Upper lobe of left lung (tissue), 6 donors: ENCODE data around the gene CHST7. TPM values are rescaled to one million over a fixed set of nuclear protein-coding genes. Genes with fewer than 3 reads are reported as not detected.

Experiments used
- ATAC-seq, 2 donors: fragments of 200-7000 bp; cut with Tn5 transposase; one replicate each; pipeline ENCODE4 v1.9.1; 2022; ENCODE audit warnings: mild to moderate bottlenecking in 2 of 2, moderate library complexity in 2 of 2; ENCODE audit not compliant: low FRiP score in 2 of 2
- DNase-seq, 2 donors: peaks; one replicate each; pipeline ENCODE4 v3.0.0-alpha.2; 2019 to 2020
- H3K27ac ChIP-seq, 4 donors: fragments of 200-600 bp; sonication (generic); one replicate each; pipeline ENCODE4 v1.5.1; 2016 to 2019
- H3K27me3 ChIP-seq, 4 donors: fragments of 200-600 bp; sonication (generic); one replicate each; pipeline ENCODE4 v1.5.1; 2017 to 2019
- H3K36me3 ChIP-seq, 4 donors: fragments of 200-600 bp; sonication (generic); one replicate each; pipeline ENCODE4 v1.5.1; 2016 to 2019
- H3K4me1 ChIP-seq, 4 donors: fragments of 200-600 bp; sonication (generic); one replicate each; pipeline ENCODE4 v1.5.1; 2018 to 2019
- H3K4me3 ChIP-seq, 4 donors: fragments of 200-600 bp; sonication (generic); one replicate each; pipeline ENCODE4 v1.5.1; 2017 to 2019; ENCODE audit warnings: mild to moderate bottlenecking in 2 of 4, moderate library complexity in 1 of 4
- H3K9me3 ChIP-seq, 4 donors: fragments of 200-600 bp; sonication (generic); one replicate each; pipeline ENCODE4 v1.5.1; 2018 to 2019
- CTCF ChIP-seq, 6 experiments: fragments of 450-650 bp in 4 of 6; fragments of 200-600 bp in 2 of 6; sonication (generic) in 2 of 6; IDR thresholded peaks; one replicate each; pipeline ENCODE4 v1.5.1; 2016 to 2019; ENCODE audit warnings: antibody characterized with exemption in 6 of 6
- EP300 ChIP-seq, 4 donors: sonication (generic); formaldehyde crosslinking; IDR thresholded peaks; one replicate each; pipeline ENCODE4 v1.5.1; 2017; ENCODE audit warnings: antibody characterized with exemption in 4 of 4, control low read depth in 2 of 4
- POLR2A ChIP-seq, 4 donors: fragments of 450-650 bp; IDR thresholded peaks; one replicate each; pipeline ENCODE4 v1.5.1; 2016 to 2017; ENCODE audit warnings: antibody characterized with exemption in 4 of 4, mild to moderate bottlenecking in 2 of 4
- POLR2AphosphoS5 ChIP-seq, 2 donors: sonication (generic); formaldehyde crosslinking; IDR thresholded peaks; one replicate each; pipeline ENCODE4 v1.5.1; 2017; ENCODE audit warnings: antibody characterized with exemption in 2 of 2
- WGBS, 2 donors: methylation state at CpG; one replicate each; pipeline ENCODE4 v1.1.5; 2017 to 2018; 5-methylcytosine and 5-hydroxymethylcytosine counted together
- total RNA-seq, 6 donors: library from RNA; depleted of rRNA in 4 of 6; stranded (reverse); fragments of >200 nt in 4 of 6; gene quantifications; one replicate each; pipeline versions ENCODE4 v1.1.0 to v1.2.1, GENCODE V29; 2016 to 2021
- donor health status: DM: no; HTN: no; CAD: no; lungs with moderate emphysema.
- donor health status: DM: no; HTN: yes; CAD: no; lungs with severe emphysema.

Gene CHST7
- total RNA-seq, 6 donors from 2014 or later: 5.3 to 14.7 (median 9.1) TPM

GRCh38 chrX:46545111-46546005, 28.2 kb upstream of the CHST7 start, which contains the start of gene ZNF674:
ZNF674 (minus strand) TSS chrX:46545421; CDS start chrX:46542087, 3,334 bp downstream.
- peak within 1 kb of the TSS; percentile 72 to 90 (median 84) for H3K27ac ChIP-seq
- 56% methylated on average over 57 of the region's 57 CpGs; no CpG with 5 or more reads in 1 of the 2 donors for WGBS, 2 donors
- peaks cover 0 to 8% (median 1%) of the 10 kb centered on the region in 4 donors for H3K4me1 ChIP-seq
- peaks cover 0 to 4% (median 0%) of the 10 kb centered on the region in 4 donors for H3K36me3 ChIP-seq
- peak within 1 kb of the TSS; percentile 18 to 80 (median 68) for H3K4me3 ChIP-seq
- DNase-seq (peak; percentile 89 to 92), ATAC-seq (peak; percentile 94 to 98)
- no peaks in the 10 kb centered on the region for H3K9me3 ChIP-seq
- H3K27me3 ChIP-seq: no peaks in the 10 kb centered on the region
- peak in 3 of 4 donors; percentile 58 to 76 (median 64) for TF ChIP-seq POLR2A (IDR thresholded peaks at IDR 0.05)
- TF ChIP-seq CTCF (IDR thresholded peaks at IDR 0.05): peak; percentile 14 to 70 (median 51)
- TF ChIP-seq POLR2AphosphoS5 (IDR thresholded peaks at IDR 0.05): peak; percentile 72 to 89
- no peak for TF ChIP-seq EP300 (IDR thresholded peaks at IDR 0.05)

GRCh38 chrX:46547857-46548256, 25.7 kb upstream of the CHST7 start:
- ATAC-seq (no peak), DNase-seq (no peak)
- no peak overlapping the region for H3K27ac ChIP-seq
- H3K4me1 ChIP-seq: peaks cover 0 to 8% (median 1%) of the 10 kb centered on the region in 4 donors
- H3K4me3 ChIP-seq: no peak overlapping the region
- 76 to 89% methylated on average over 5 to 6 of the region's 6 CpGs for WGBS, 2 donors
- no peaks in the 10 kb centered on the region for H3K27me3 ChIP-seq
- H3K9me3 ChIP-seq: no peaks in the 10 kb centered on the region
- TF ChIP-seq POLR2A (IDR thresholded peaks at IDR 0.05): no peak
- TF ChIP-seq POLR2AphosphoS5 (IDR thresholded peaks at IDR 0.05): no peak
- TF ChIP-seq EP300 (IDR thresholded peaks at IDR 0.05): no peak
- TF ChIP-seq CTCF (IDR thresholded peaks at IDR 0.05): no peak
- no peaks in the 10 kb centered on the region for H3K36me3 ChIP-seq

- 82 to 100% methylated on average over 1 of the region's 1 CpG for WGBS, 2 donors
- Histone ChIP-seq H3K36me3 (no peaks in the 10 kb centered on the region), H3K27ac (no peak overlapping the region), H3K9me3 (no peaks in the 10 kb centered on the region), H3K4me3 (no peak overlapping the region), H3K4me1 (peaks cover 0 to 8% (median 1%) of the 10 kb centered on the region in 4 donors), H3K27me3 (no peaks in the 10 kb centered on the region)
- ATAC-seq: no peak
- no peak for DNase-seq
- TF ChIP-seq POLR2AphosphoS5 (IDR thresholded peaks at IDR 0.05) (no peak), POLR2A (IDR thresholded peaks at IDR 0.05) (no peak), CTCF (IDR thresholded peaks at IDR 0.05) (no peak), EP300 (IDR thresholded peaks at IDR 0.05) (no peak)
Observed at GRCh38 chrX:46549914-46550313, 23.7 kb upstream of the CHST7 start.

DNA sequence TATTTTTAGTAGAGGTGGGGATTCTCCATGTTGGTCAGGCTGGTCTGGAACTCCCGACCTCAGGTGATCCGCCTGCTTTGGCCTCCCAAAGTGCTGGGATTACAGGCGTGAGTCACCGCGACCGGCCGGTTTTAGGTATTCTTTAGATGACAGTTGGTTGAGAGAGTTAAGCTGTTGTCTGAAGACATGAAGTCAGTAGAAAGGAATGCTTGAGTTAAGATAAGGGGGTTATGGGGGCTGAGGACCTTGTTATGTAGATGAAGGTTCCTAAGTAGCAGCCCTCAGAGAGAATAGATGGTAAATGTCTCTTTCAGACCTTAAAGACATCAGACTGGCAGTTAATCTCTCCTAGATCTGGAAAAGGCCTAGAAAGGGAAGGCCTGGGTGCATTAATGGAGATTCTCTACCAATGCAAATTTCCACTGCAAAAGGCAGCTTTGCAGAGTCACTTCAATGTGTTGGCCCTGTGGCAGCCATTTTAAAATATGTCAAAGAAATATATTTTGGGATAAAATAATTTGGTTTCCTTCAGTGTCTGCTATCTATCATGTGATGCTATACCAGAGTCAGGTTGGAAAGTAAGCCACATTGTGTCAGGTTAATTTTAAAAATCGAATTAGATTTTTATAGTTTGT, 22.0 kb upstream of the CHST7 start:
- WGBS, 2 donors: 77 to 84% methylated on average over 8 of the region's 8 CpGs
- TF ChIP-seq POLR2A (IDR thresholded peaks at IDR 0.05) (no peak), POLR2AphosphoS5 (IDR thresholded peaks at IDR 0.05) (no peak)
- ATAC-seq (no peak), DNase-seq (no peak)
- H3K4me3 ChIP-seq: no peak overlapping the region
- no peak overlapping the region for H3K27ac ChIP-seq
- no peaks in the 10 kb centered on the region for H3K27me3 ChIP-seq
- no peaks in the 10 kb centered on the region for H3K9me3 ChIP-seq
- peaks cover 0 to 2% (median 1%) of the 10 kb centered on the region in 4 donors for H3K4me1 ChIP-seq
- H3K36me3 ChIP-seq: no peaks in the 10 kb centered on the region

- H3K27me3 ChIP-seq: no peaks in the 10 kb centered on the region
- no peaks in the 10 kb centered on the region for H3K36me3 ChIP-seq
- no peak overlapping the region for H3K27ac ChIP-seq
- no peaks in the 10 kb centered on the region for H3K9me3 ChIP-seq
- ATAC-seq: peak in 1 of 2 donors; percentile 77
- no peak for TF ChIP-seq CTCF (IDR thresholded peaks at IDR 0.05)
- TF ChIP-seq POLR2A (IDR thresholded peaks at IDR 0.05): no peak
- TF ChIP-seq EP300 (IDR thresholded peaks at IDR 0.05): no peak
- no peak for TF ChIP-seq POLR2AphosphoS5 (IDR thresholded peaks at IDR 0.05)
- no peaks in the 10 kb centered on the region for H3K4me1 ChIP-seq
- 70 to 81% methylated on average over 5 of the region's 5 CpGs for WGBS, 2 donors
- H3K4me3 ChIP-seq: no peak overlapping the region
- DNase-seq: peak in 1 of 2 donors; percentile 37
Observed at GRCh38 chrX:46553935-46554334, 19.6 kb upstream of the CHST7 start.
